Gastrocnemius medialis (tissue), 4 donors: ENCODE measurements around the gene DLEC1.

Experiments used
- CTCF ChIP-seq, 5 experiments: fragments of 450-650 bp in 3 of 5; fragments of 200-600 bp in 2 of 5; sonication (generic) in 2 of 5; IDR thresholded peaks in 4 of 5; conservative IDR thresholded peaks in 1 of 5; 1 replicate in 4 of 5; 2 replicates in 1 of 5; pipeline ENCODE4 v1.5.1; 2016 to 2019; ENCODE audit warnings: antibody characterized with exemption in 5 of 5, mild to moderate bottlenecking in 3 of 5, moderate library complexity in 3 of 5
- POLR2A ChIP-seq, 2 donors: fragments of 450-650 bp; IDR thresholded peaks; one replicate each; pipeline ENCODE4 v1.6.1; 2017; ENCODE audit warnings: antibody characterized with exemption in 2 of 2, mild to moderate bottlenecking in 2 of 2, moderate library complexity in 2 of 2

- TF ChIP-seq CTCF (IDR thresholded peaks at IDR 0.05 in 4 of 5, conservative IDR thresholded peaks at IDR 0.05 in 1 of 5), result no peak
- TF ChIP-seq POLR2A (IDR thresholded peaks at IDR 0.05), result no peak
These were observed 48.5 kb upstream of the DLEC1 start, which contains the start of gene VILL for GRCh38 chr3:37990527-37990926.
